H7 (cell line): Measurements from ENCODE around the gene COL5A3. TPM values are rescaled to one million over a fixed set of nuclear protein-coding genes. Genes with fewer than 3 reads are reported as not detected.
"Not testable (repeated sequence)": the region's sequence is repeated elsewhere in the genome, so short reads cannot be mapped to it uniquely, and the experiment has no call there.

Experiments
- DNase-seq: peaks from one replicate; pipeline ENCODE4 v3.0.0; 2012
- H3K27me3 ChIP-seq: 2 replicates; pipeline ENCODE4 v1.6.0; 2011; ENCODE audit warnings: mild to moderate bottlenecking, low read length; ENCODE audit not compliant: control insufficient read depth, insufficient read depth
- H3K36me3 ChIP-seq: replicated peaks from 2 replicates; pipeline ENCODE4 v1.5.1; 2011; ENCODE audit warnings: low read length; ENCODE audit not compliant: control insufficient read depth, insufficient read depth
- H3K4me3 ChIP-seq: 2 replicates; pipeline ENCODE4 v1.5.1; 2011; ENCODE audit warnings: low read depth, mild to moderate bottlenecking, control low read depth, low read length, moderate library complexity; ENCODE audit not compliant: insufficient read depth
- total RNA-seq: library from RNA; depleted of rRNA; stranded (reverse); fragments of >200 nt; shearing (Covaris generic); gene quantifications from 2 replicates; pipeline ENCODE4 v1.2.3, GENCODE V29; 2014

Gene COL5A3
- total RNA-seq, 1 experiment from 2014 or later = 0.62 TPM

GRCh38 chr19:9946528-9947125 is 63.7 kb downstream of the COL5A3 start:
- H3K4me3 ChIP-seq, DNase-seq, H3K36me3 ChIP-seq, H3K27me3 ChIP-seq: not testable (repeated sequence)

GRCh38 chr19:9945319-9945966 is 64.9 kb downstream of the COL5A3 start:
- H3K36me3 ChIP-seq = no peaks in the 10 kb centered on the region
- DNase-seq = peak; percentile 53
- H3K4me3 ChIP-seq = no peak overlapping the region
- H3K27me3 ChIP-seq = no peaks in the 10 kb centered on the region

DNA sequence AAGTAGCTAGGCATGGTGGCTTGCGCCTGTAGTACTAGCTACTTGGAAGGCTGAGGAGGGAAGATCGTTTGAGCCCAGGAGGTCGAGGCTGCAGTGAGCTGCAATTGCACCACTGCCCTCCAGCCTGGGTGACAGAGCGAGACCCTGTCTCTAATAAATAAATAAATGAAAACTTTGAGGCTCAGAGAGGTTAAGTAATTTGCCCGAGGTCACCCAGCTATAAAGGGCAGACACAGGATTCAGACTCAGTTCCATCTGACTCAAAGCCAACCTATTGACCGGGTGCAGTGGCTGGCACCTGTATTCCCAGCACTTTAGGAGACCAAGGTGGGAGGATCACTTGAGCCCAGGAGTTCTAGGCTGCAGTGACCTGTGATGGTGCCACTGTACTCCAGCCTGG is 66.6 kb downstream of the COL5A3 start:
- H3K36me3 ChIP-seq = no peaks in the 10 kb centered on the region
- no peak overlapping the region for H3K4me3 ChIP-seq
- DNase-seq = no peak
- H3K27me3 ChIP-seq = no peaks in the 10 kb centered on the region

- Histone ChIP-seq H3K36me3 (no peaks in the 10 kb centered on the region), H3K27me3 (no peaks in the 10 kb centered on the region; the same call in 1 of the 2 replicates), H3K4me3 (no peak overlapping the region)
- no peak for DNase-seq
These were observed 68.6 kb downstream of the COL5A3 start for GRCh38 chr19:9941671-9942070.

GRCh38 chr19:9941231-9941630 is 69.1 kb downstream of the COL5A3 start:
- Histone ChIP-seq H3K4me3 (no peak overlapping the region), H3K27me3 (no peaks in the 10 kb centered on the region; the same call in 1 of the 2 replicates), H3K36me3 (no peaks in the 10 kb centered on the region)
- no peak for DNase-seq

DNA sequence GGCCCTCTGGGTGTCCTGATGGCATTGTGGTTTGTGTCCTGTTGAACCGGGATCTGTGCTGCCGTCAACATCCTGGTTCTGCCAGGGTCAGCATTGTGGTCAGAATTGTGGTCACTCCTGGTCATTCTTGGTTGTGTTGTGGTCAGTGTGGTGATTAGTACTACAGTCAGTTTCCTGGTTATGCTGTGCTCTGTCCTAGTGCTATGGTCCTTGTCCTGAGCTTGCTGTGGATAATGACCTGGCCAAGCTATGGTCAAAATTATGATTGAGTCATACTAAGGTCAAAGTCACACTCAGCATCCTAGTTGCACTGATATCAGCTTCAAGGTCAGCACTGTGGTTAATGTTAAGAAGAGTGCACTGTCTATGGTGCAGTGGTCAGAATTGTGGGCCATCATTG is 69.5 kb downstream of the COL5A3 start:
- DNase-seq = no peak
- no peak overlapping the region for H3K4me3 ChIP-seq
- H3K27me3 ChIP-seq = peaks cover 1% of the 10 kb centered on the region; the same call in 1 of the 2 replicates
- no peaks in the 10 kb centered on the region for H3K36me3 ChIP-seq

- no peak for DNase-seq
- Histone ChIP-seq H3K27me3 (peaks cover 8% of the 10 kb centered on the region), H3K4me3 (no peak overlapping the region)
These were observed 70.9 kb downstream of the COL5A3 start for GRCh38 chr19:9939301-9939913.

DNA sequence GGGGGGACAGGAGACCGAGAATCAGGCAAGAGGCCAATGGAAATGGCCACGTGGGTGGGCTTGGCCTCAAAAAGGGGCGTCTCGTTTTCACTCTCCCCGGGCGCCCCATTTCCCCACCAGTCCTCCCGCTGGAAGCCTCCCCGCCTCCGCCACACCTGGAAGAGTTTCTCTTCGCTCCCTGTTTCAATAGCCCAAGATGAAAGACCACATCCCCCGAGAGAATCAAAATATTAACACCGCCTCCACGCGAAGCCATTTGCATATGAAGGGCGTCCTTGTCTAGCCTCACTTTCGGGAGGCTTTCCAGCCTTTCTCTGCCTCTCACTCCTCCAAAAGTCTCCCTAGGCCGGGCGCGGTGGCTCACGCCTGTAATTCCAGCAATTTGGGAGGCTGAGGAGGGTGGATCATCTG is 73.3 kb downstream of the COL5A3 start:
- peak; percentile 79 for DNase-seq
- H3K4me3 ChIP-seq = peak overlapping the region; percentile 50
- no peaks in the 10 kb centered on the region for H3K36me3 ChIP-seq
- H3K27me3 ChIP-seq = peaks cover 8% of the 10 kb centered on the region

More at GRCh38 chr19:9939301-9939913, 70.9 kb downstream of the COL5A3 start:
- H3K36me3 ChIP-seq = no peaks in the 10 kb centered on the region

GRCh38 chr19:9936326-9937000 is 73.8 kb downstream of the COL5A3 start, which contains the start of gene OLFM2:
OLFM2 (minus strand) TSS chr19:9936515; CDS start chr19:9936366, 149 bp downstream.
- peaks cover 8% of the 10 kb centered on the region for H3K27me3 ChIP-seq
- no peaks in the 10 kb centered on the region; the same call in 1 of the 2 replicates for H3K36me3 ChIP-seq
- peak within 1 kb of the TSS; percentile 70 for H3K4me3 ChIP-seq
- peak; percentile 98 for DNase-seq

GRCh38 chr19:9935506-9936325 is 74.6 kb downstream of the COL5A3 start:
- H3K36me3 ChIP-seq = no peaks in the 10 kb centered on the region; the same call in 1 of the 2 replicates
- peaks cover 8% of the 10 kb centered on the region for H3K27me3 ChIP-seq
- H3K4me3 ChIP-seq = peak overlapping the region; percentile 70
- no peak for DNase-seq

GRCh38 chr19:9934132-9934950 is 76.0 kb downstream of the COL5A3 start:
- Histone ChIP-seq H3K27me3 (peaks cover 8% of the 10 kb centered on the region), H3K36me3 (no peaks in the 10 kb centered on the region; the same call in none of the 2 replicates), H3K4me3 (peak overlapping the region; percentile 70)
- peak; percentile 95 for DNase-seq

DNA sequence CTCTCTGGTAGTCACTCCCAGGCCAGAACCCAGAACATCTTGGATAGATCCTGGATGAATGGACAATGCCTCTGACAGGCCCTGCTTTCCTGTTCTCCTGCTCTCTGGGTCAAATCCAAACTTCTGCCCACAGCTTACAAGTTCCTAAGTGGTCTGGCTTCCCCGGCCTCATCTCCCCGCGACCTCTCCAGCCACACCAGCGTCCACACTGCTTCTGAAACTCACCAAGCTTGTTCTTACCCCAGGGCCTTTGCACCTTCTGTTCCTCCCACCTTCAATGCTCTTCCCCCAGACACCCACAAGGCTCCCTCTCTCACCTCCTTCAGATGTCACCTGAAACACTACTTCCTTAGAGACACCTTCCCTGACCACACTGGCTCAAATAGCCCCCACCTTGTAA is 77.5 kb downstream of the COL5A3 start:
- no peak overlapping the region for H3K4me3 ChIP-seq
- peaks cover 8% of the 10 kb centered on the region for H3K27me3 ChIP-seq
- no peaks in the 10 kb centered on the region; the same call in none of the 2 replicates for H3K36me3 ChIP-seq
- DNase-seq = no peak

GRCh38 chr19:9931629-9932028 is 78.7 kb downstream of the COL5A3 start:
- H3K4me3 ChIP-seq = no peak overlapping the region
- DNase-seq = no peak
- H3K36me3 ChIP-seq = no peaks in the 10 kb centered on the region; the same call in none of the 2 replicates
- H3K27me3 ChIP-seq = peaks cover 8% of the 10 kb centered on the region
